Activated naive CD8-positive, alpha-beta T cell treated with anti-CD3 and anti-CD28 coated beads, Interleukin-2, amount 50 U/mL, for 24 hours (primary cell): Measurements from ENCODE around the gene PLAAT1.

Experiments
- ATAC-seq: fragments of 150-1000 bp; cut with Tn5 transposase; one replicate; pipeline ENCODE4 v1.10.0; 2021
- DNase-seq: peaks from one replicate; pipeline ENCODE4 v3.0.0; 2021
- H3K27ac Mint-ChIP-seq: one replicate; pipeline ENCODE4 v1.8.0; 2021; ENCODE audit warnings: mild to moderate bottlenecking, mixed read lengths
- H3K27me3 Mint-ChIP-seq: one replicate; pipeline ENCODE4 v1.8.0; 2021; ENCODE audit warnings: mixed read lengths
- H3K36me3 Mint-ChIP-seq: one replicate; pipeline ENCODE4 v1.8.0; 2021; ENCODE audit warnings: low read depth, mixed read lengths
- H3K4me1 Mint-ChIP-seq: one replicate; pipeline ENCODE4 v1.8.0; 2021; ENCODE audit warnings: mixed read lengths
- H3K4me3 Mint-ChIP-seq: one replicate; pipeline ENCODE4 v1.8.0; 2021; ENCODE audit warnings: mild to moderate bottlenecking, moderate library complexity, mixed read lengths
- H3K9me3 Mint-ChIP-seq: one replicate; pipeline ENCODE4 v1.8.0; 2021; ENCODE audit warnings: mixed read lengths

Gene PLAAT1

DNA sequence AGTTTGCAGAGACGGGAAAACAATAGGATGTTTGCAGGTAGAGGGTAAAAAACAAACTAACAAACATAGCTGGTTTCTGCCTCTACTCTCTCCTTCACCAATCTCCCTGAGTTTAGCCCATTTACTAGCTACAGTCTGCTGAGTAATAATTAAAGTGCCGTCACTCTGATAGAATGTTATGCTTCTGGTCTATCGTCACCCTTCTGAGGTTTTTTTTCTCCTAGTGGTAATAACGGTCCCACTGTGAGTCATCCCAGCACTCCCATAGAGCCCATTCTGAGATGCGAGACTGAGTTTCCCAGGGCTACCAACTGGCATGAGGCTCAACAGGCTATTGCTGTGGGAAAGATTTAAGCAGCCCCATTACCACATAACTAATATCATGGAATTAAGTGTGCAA, 56.4 kb downstream of the PLAAT1 start:
- H3K4me1 Mint-ChIP-seq: no peaks in the 10 kb centered on the region
- H3K4me3 Mint-ChIP-seq: no peak overlapping the region
- no peaks in the 10 kb centered on the region for H3K36me3 Mint-ChIP-seq
- H3K27me3 Mint-ChIP-seq: peaks cover 2% of the 10 kb centered on the region
- peaks cover 15% of the 10 kb centered on the region for H3K9me3 Mint-ChIP-seq
- H3K27ac Mint-ChIP-seq: no peak overlapping the region
- no peak for ATAC-seq
- DNase-seq: no peak

- Mint-ChIP-seq H3K27ac (no peak overlapping the region), H3K9me3 (peaks cover 8% of the 10 kb centered on the region)
- no peak for DNase-seq
Observed at GRCh38 chr3:193301433-193301832, 60.4 kb downstream of the PLAAT1 start.

GRCh38 chr3:193305356-193305755, 64.3 kb downstream of the PLAAT1 start:
- no peak for DNase-seq
- Mint-ChIP-seq H3K36me3 (no peaks in the 10 kb centered on the region), H3K27ac (no peak overlapping the region), H3K4me1 (no peaks in the 10 kb centered on the region), H3K4me3 (no peak overlapping the region), H3K27me3 (peaks cover 2% of the 10 kb centered on the region), H3K9me3 (no peaks in the 10 kb centered on the region)
- ATAC-seq: no peak

More at GRCh38 chr3:193301433-193301832, 60.4 kb downstream of the PLAAT1 start:
- no peak for ATAC-seq
- Mint-ChIP-seq H3K36me3 (no peaks in the 10 kb centered on the region), H3K4me3 (no peak overlapping the region), H3K4me1 (no peaks in the 10 kb centered on the region), H3K27me3 (peaks cover 2% of the 10 kb centered on the region)

DNA sequence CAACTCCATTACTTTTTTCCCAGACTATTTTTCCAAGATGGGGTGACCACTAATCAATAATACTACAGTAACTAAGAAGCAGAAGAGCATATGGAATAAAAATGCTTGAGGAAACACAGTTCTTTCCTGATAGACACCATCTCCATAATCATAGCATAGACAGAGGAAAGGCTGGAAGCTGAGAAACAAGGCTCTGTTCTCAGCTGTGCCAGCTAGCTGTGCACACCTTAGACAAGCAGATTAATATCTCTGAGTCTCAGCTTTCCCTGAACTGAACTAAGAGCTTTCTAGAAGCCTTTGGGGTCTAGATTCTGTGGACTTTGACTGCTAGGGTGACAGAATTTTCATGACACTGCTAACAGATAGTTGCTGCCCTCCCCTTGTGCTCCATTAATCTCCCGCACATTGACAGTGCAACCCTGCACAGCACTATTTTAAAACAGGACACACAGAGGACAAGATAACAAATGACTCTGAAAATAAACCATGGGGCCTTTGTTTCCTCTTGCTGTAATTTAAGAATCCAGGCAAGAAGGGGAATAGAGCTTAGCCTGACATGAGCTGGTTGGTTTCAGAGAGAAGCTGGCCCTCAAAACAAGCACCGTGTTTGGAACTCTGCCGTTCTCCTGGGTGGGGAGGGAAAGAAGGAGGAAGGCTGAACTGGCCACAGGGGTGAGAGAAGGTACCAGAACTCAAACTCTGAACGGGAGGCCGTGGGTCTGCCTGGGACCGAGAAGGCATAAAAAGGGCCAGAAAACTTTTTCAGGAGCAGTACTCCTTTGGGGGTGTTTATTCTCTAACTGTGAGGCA, 70.1 kb downstream of the PLAAT1 start:
- H3K4me1 Mint-ChIP-seq: no peaks in the 10 kb centered on the region
- H3K27ac Mint-ChIP-seq: no peak overlapping the region
- no peak for DNase-seq
- H3K27me3 Mint-ChIP-seq: no peaks in the 10 kb centered on the region
- no peak overlapping the region for H3K4me3 Mint-ChIP-seq
- no peaks in the 10 kb centered on the region for H3K36me3 Mint-ChIP-seq
- no peaks in the 10 kb centered on the region for H3K9me3 Mint-ChIP-seq
- ATAC-seq: no peak

- H3K27me3 Mint-ChIP-seq: no peaks in the 10 kb centered on the region
Observed at GRCh38 chr3:193313061-193313958, 72.3 kb downstream of the PLAAT1 start.

DNA sequence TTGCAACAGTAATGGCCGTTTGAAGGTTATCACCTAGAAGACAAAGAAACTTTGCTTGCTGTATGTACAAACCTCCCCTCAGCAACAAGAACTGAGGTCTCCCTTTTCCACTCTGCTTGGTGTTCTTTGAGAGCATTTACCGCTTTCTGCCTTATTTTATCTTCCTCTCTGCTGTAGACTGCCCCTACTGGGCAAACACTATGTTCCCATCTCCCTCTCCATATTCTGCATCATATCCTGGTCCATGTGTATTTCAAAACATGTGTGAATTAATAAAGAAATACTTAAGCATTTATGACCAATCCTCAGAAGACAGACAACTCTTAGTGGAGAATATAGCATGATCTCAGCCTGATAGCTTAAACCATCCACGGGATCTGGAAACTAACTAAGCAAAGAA, 73.1 kb downstream of the PLAAT1 start:
- Mint-ChIP-seq H3K27me3 (no peaks in the 10 kb centered on the region), H3K4me1 (no peaks in the 10 kb centered on the region), H3K36me3 (no peaks in the 10 kb centered on the region), H3K9me3 (no peaks in the 10 kb centered on the region), H3K27ac (no peak overlapping the region), H3K4me3 (no peak overlapping the region)
- DNase-seq (no peak), ATAC-seq (no peak)

More at GRCh38 chr3:193313061-193313958, 72.3 kb downstream of the PLAAT1 start:
- Mint-ChIP-seq H3K36me3 (no peaks in the 10 kb centered on the region), H3K4me1 (no peaks in the 10 kb centered on the region), H3K9me3 (no peaks in the 10 kb centered on the region), H3K27ac (no peak overlapping the region), H3K4me3 (no peak overlapping the region)
- DNase-seq (no peak), ATAC-seq (no peak)

DNA sequence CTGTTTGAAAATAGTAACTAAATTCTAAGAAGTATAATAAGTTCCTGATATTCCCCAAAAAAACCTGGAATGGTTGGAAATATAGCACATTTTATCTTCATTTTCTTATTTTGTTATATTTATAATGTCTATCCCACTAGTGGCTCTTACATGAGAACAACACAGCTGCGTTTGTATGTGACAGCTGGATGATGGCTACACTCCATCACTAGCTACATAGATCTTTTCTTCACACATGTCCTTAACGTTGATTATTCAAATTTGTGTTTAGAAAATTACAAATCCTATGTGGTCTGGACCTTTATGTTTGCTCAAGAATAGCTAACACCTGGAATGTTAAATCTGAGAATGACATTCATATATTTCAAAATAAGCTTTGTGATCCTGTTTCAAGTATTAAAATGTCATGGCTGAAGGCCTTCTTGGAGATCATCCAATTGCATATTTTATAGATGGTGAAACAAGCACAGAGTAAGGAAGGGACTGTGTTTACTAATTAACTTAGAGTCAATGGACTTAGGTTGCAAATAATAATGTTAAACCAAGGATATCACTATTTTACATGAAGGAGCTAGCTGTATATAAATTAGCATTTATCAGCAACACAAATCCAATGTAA, 76.8 kb downstream of the PLAAT1 start:
- DNase-seq (no peak), ATAC-seq (no peak)
- Mint-ChIP-seq H3K27me3 (peaks cover 5% of the 10 kb centered on the region), H3K4me1 (no peaks in the 10 kb centered on the region), H3K4me3 (no peak overlapping the region), H3K9me3 (no peaks in the 10 kb centered on the region), H3K27ac (no peak overlapping the region), H3K36me3 (no peaks in the 10 kb centered on the region)
